HEK293T (cell line): Measurements from ENCODE around the gene BRAT1.

ENCODE experiments used
- CTCF ChIA-PET: fragments of 350-600 bp; formaldehyde crosslinking; extraction: SDS; loops from one replicate; lab custom pipeline; 2021; ENCODE audit warnings: antibody characterized with exemption, inconsistent platforms; lab: Yijun Ruan, JAX
- POLR2A ChIA-PET: fragments of 350-600 bp; formaldehyde crosslinking; extraction: SDS; loops from one replicate; lab custom pipeline; 2020; ENCODE audit warnings: antibody characterized with exemption, inconsistent platforms; lab: Yijun Ruan, JAX
- DNase-seq: peaks from one replicate; pipeline ENCODE4 v3.0.0; 2012; ENCODE audit warnings: mixed read lengths; ENCODE audit errors: extremely low spot score
- ARNT ChIP-seq: fragments of 450-650 bp; IDR thresholded peaks from 2 replicates; pipeline ENCODE4 v1.6.1; 2017; ENCODE audit warnings: mild to moderate bottlenecking
- BHLHE40 ChIP-seq: fragments of 450-650 bp; IDR thresholded peaks from 2 replicates; pipeline ENCODE4 v1.6.1; 2016; ENCODE audit warnings: mild to moderate bottlenecking, moderate library complexity, borderline replicate concordance
- CTBP1 ChIP-seq: fragments of 450-650 bp; IDR thresholded peaks from 2 replicates; pipeline ENCODE4 v1.6.1; 2016; ENCODE audit warnings: borderline replicate concordance
- ELF4 ChIP-seq: fragments of 450-650 bp; IDR thresholded peaks from 2 replicates; pipeline ENCODE4 v1.6.1; 2017; ENCODE audit warnings: antibody characterized with exemption
- FOXA1 ChIP-seq: fragments of 450-650 bp; IDR thresholded peaks from 2 replicates; pipeline ENCODE4 v1.6.1; 2016; ENCODE audit warnings: mild to moderate bottlenecking
- FOXK2 ChIP-seq: fragments of 450-650 bp; IDR thresholded peaks from 2 replicates; pipeline ENCODE4 v1.6.1; 2016; ENCODE audit warnings: mild to moderate bottlenecking
- FOXM1 ChIP-seq: fragments of 450-650 bp; IDR thresholded peaks from 2 replicates; pipeline ENCODE4 v1.6.1; 2017; ENCODE audit warnings: mild to moderate bottlenecking, borderline replicate concordance
- HDGF ChIP-seq: fragments of 450-650 bp; IDR thresholded peaks from 2 replicates; pipeline ENCODE4 v1.6.1; 2017; ENCODE audit warnings: antibody characterized with exemption, borderline replicate concordance
- L3MBTL2 ChIP-seq: fragments of 450-650 bp; conservative IDR thresholded peaks from 2 replicates; pipeline ENCODE4 v1.6.1; 2016; ENCODE audit warnings: mild to moderate bottlenecking
- LEF1 ChIP-seq: fragments of 450-650 bp; IDR thresholded peaks from 2 replicates; pipeline ENCODE4 v1.6.1; 2017; ENCODE audit warnings: mild to moderate bottlenecking, borderline replicate concordance
- NFRKB ChIP-seq: fragments of 450-650 bp; IDR thresholded peaks from 2 replicates; pipeline ENCODE4 v1.6.1; 2016; ENCODE audit warnings: mild to moderate bottlenecking, moderate library complexity
- PKNOX1 ChIP-seq: fragments of 450-650 bp; IDR thresholded peaks from 2 replicates; pipeline ENCODE4 v1.6.1; 2016
- SP1 ChIP-seq: fragments of 450-650 bp; IDR thresholded peaks from 2 replicates; pipeline ENCODE4 v1.6.1; 2017
- SUZ12 ChIP-seq: fragments of 450-650 bp; IDR thresholded peaks from 2 replicates; pipeline ENCODE4 v1.6.1; 2016; ENCODE audit warnings: mild to moderate bottlenecking
- TARDBP ChIP-seq: fragments of 450-650 bp; IDR thresholded peaks from 2 replicates; pipeline ENCODE4 v1.6.1; 2016
- ZNF384 ChIP-seq: fragments of 450-650 bp; IDR thresholded peaks from 2 replicates; pipeline ENCODE4 v1.6.1; 2016

BRAT1 gene

GRCh38 chr7:2504889-2505375 is 50.4 kb downstream of the BRAT1 start:
- ChIA-PET POLR2A (no interaction called here), CTCF (no interaction called here)
- no peak for TF ChIP-seq NFRKB
- no peak for TF ChIP-seq HDGF
- DNase-seq: no peak

- CTCF ChIA-PET: no interaction called here
- POLR2A ChIA-PET: no interaction called here
- TF ChIP-seq PKNOX1: no peak
- no peak for TF ChIP-seq FOXM1
- TF ChIP-seq ZNF384: no peak
- TF ChIP-seq FOXK2: no peak
- TF ChIP-seq NFRKB: no peak
- no peak for TF ChIP-seq HDGF
- TF ChIP-seq SP1: no peak
- no peak for TF ChIP-seq ELF4
- no peak for DNase-seq
Observed at GRCh38 chr7:2504128-2504888, 51.0 kb downstream of the BRAT1 start.

- no peak for DNase-seq
- TF ChIP-seq SP1 (no peak), ARNT (no peak), HDGF (no peak), SUZ12 (no peak), L3MBTL2 (no peak), PKNOX1 (no peak), FOXK2 (no peak), ZNF384 (no peak), FOXM1 (no peak), BHLHE40 (no peak), TARDBP (no peak)
- CTCF ChIA-PET: no interaction called here
- POLR2A ChIA-PET: no interaction called here
Observed at GRCh38 chr7:2503056-2503941, 52.0 kb downstream of the BRAT1 start.

GRCh38 chr7:2502647-2502966 is 52.7 kb downstream of the BRAT1 start:
- CTCF ChIA-PET: interaction anchor here (1.5 kb wide), 1 partner anchor 34 kb away, joined by 4 read pairs; no protein-coding TSS in a partner anchor
- POLR2A ChIA-PET: no interaction called here
- TF ChIP-seq L3MBTL2: no peak
- no peak for TF ChIP-seq FOXA1
- TF ChIP-seq LEF1: no peak
- TF ChIP-seq PKNOX1: no peak
- no peak for TF ChIP-seq BHLHE40
- no peak for TF ChIP-seq CTBP1
- no peak for TF ChIP-seq ZNF384
- TF ChIP-seq ARNT: no peak
- TF ChIP-seq NFRKB: no peak
- no peak for TF ChIP-seq SUZ12
- TF ChIP-seq ELF4: no peak
- TF ChIP-seq HDGF: no peak
- no peak for TF ChIP-seq TARDBP
- TF ChIP-seq SP1: no peak
- TF ChIP-seq FOXK2: no peak
- no peak for TF ChIP-seq FOXM1
- DNase-seq: no peak

GRCh38 chr7:2501947-2502646 is 53.2 kb downstream of the BRAT1 start:
- DNase-seq: no peak
- ChIA-PET POLR2A (no interaction called here), CTCF (interaction anchor here (0.6 to 1.5 kb wide), 3 partner anchors 8 to 51 kb away, joined by 3 to 4 read pairs (median 3); no protein-coding TSS in a partner anchor)
- no peak for TF ChIP-seq ELF4
- no peak for TF ChIP-seq FOXM1
- no peak for TF ChIP-seq L3MBTL2
- no peak for TF ChIP-seq HDGF
- no peak for TF ChIP-seq FOXA1
- no peak for TF ChIP-seq PKNOX1
- no peak for TF ChIP-seq SP1
- no peak for TF ChIP-seq TARDBP
- TF ChIP-seq CTBP1: no peak
- TF ChIP-seq SUZ12: no peak
- TF ChIP-seq LEF1: no peak
- no peak for TF ChIP-seq BHLHE40
- no peak for TF ChIP-seq ZNF384
- TF ChIP-seq FOXK2: no peak
- TF ChIP-seq NFRKB: no peak
